GM21717 (cell line): ENCODE data around the gene TIGD3.

Experiments
- ATAC-seq: cut with Tn5 transposase; IDR thresholded peaks from one replicate; pipeline ENCODE4 v1.9.1; 2021; ENCODE audit warnings: mild to moderate bottlenecking, moderate library complexity; ENCODE audit not compliant: unreplicated experiment

The TIGD3 gene

GRCh38 chr11:65389294-65389980 is 34.9 kb downstream of the TIGD3 start:
- ATAC-seq = no peak

DNA sequence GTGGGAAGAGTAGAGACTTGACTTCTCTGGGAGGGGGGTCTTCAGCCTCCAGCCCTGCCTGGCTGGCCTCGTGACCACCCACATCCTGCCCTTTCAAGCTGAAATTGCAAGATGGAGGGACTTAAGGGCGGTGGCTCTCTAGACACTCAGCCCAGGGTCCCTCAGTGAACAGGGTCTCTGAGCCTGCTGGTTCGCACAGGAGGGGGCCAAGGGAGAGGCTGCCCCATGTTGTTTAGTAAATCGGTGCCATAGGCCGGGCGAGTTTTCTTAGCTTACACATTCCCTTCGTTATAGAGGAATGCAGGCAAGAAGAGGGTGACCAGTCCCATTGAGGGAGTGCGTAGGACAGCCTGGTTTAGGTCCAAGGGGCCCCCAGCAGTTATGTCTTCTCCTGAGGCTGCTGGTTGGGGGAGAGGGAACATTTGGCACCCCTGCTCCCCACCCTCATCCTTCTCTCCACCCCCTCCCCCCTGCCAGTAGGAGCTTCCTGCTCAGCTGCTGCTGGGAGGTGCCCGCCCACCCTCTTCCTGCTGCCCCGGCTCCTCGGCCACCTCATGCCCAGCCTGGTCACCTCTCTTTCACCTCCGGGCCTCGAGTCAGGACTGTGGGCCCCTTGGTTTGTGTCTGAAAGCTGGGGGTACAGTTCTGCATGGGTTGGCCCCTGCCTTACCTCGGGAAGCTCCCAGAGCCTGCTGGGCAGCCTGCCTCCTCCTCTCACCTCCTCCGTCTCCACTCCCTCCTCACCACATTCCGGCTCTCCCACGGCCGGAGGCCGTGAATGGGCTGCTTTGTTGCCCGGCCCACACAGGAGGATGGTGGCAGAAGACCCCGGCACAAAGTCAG is 35.8 kb downstream of the TIGD3 start:
- ATAC-seq = no peak

- ATAC-seq = no peak
Observed at GRCh38 chr11:65390996-65391395, 36.4 kb downstream of the TIGD3 start.

DNA sequence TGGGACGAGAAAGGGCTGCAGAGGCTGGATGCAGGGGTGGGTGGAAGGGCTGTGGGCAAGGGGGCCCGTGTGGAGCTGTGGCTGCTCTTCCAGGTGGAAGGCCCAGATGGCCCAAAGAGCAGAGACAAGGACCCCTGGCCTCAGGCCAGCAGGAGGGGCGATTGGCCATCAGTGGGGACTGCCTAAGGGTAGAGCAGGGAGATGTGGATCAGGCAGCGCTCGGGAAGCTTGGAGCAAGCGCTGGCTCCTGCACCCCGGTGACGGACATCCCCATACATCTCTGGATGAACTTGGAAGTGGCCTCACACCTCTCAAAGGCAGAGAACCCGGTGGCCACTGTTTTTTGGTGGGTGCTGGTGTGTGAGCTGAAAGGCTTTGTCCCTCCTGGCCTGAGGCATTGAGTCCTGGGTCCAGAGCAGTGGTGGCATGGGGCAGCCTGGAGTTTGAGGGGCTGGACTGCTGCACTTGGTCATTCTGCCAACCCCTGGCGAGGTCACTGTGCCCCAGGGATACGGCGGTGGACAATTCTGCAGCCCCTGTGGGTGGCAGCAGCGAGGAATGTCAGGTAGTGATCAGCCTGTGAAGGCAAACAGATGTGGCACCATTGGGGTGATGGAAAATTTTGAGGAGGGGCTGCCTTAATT is 37.8 kb downstream of the TIGD3 start:
- ATAC-seq = no peak

DNA sequence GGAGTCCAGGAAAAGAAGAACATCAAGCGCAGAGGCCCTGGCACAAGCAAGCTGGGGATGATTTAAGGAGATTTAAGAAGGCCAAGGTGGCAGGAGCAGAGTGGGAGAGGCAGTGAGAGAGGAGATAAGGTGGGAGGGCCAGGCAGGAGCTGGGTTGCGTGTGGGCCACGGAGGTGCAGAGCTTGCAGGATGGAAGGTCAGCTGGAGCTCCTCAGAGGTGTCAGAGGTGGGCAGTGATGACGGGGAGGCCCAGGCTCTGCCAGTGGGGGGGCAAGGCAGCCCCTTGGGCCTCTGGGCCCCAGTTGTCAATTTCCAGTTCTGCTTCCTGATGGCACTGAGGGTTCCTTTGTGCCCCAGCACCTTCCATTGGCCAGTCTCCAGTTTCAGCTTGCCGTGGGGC is 38.3 kb downstream of the TIGD3 start:
- no peak for ATAC-seq

DNA sequence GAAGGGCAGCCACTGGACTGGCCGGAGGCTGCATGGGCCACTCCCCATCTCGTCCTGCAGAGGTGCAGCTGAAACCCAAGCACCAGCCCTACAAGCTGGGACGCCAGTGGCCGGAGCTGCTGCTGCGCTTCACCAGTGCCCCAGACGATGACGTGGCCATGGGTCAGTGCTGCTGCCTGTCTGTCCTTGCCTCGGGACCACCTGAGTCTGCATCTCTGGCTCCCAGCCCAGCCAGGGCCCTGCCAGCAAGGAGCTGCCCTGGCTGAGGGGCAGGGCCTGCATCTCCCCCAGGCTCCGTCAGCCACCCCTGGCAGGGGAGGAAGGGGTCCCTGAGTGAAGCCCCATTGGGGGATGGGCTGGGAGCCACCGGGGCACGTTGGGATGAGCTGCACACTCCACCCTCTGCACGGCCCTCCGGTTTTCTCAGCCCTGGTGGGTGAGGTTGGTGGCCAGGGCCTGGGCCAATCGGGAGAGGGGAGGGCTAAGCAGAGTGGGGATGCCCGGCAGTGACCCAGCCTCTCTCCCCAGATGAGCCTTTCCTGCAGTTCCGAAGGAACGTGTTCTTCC is 39.0 kb downstream of the TIGD3 start:
- no peak for ATAC-seq

GRCh38 chr11:65394125-65394536 is 39.6 kb downstream of the TIGD3 start:
- ATAC-seq = no peak

GRCh38 chr11:65395961-65396530 is 41.5 kb downstream of the TIGD3 start:
- no peak for ATAC-seq

DNA sequence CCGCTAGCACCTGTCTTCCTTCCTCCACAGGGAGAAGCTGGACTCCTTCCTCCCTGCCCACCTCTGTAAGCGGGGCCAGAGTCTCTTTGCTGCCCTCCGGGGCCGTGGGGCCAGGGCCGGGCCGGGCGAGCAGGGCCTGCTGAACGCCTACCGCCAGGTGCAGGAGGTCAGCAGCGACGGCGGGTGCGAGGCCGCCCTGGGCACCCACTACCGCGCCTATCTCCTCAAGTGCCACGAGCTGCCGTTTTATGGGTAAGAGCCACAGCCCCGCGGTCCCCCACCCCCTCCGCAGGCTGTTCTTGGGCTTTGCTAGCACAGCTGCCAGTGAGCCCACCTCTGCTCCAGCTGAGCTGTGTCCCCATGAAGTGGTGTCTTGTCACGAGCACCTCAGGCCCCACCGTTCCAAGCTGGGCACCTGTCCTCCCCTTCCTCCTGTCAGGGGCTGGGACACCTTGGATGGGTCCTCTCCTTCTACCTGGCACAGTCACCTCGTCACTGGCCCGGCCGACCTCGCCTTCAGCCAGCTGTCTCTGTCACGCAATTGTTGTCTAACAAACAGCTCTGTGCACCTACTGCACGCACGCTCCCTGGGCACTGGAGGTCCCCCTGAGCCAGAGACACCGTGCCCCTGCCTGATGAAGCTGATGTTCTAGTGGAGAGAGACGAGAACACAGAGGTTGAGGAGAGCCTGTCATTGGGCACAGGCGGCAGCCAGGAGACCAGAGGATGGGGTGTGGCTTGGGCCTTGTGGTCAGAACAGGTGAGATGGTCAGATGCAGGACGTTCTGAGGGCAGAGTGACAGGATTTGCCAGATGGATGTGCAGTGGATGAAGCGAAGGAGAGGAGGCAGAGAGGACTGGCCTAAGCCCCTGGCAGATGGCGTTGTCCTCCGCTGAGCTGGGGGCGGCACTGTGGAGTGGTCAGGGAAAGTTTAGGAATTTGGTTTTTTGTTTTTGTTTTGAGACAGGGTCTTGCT is 42.5 kb downstream of the TIGD3 start:
- ATAC-seq = no peak

DNA sequence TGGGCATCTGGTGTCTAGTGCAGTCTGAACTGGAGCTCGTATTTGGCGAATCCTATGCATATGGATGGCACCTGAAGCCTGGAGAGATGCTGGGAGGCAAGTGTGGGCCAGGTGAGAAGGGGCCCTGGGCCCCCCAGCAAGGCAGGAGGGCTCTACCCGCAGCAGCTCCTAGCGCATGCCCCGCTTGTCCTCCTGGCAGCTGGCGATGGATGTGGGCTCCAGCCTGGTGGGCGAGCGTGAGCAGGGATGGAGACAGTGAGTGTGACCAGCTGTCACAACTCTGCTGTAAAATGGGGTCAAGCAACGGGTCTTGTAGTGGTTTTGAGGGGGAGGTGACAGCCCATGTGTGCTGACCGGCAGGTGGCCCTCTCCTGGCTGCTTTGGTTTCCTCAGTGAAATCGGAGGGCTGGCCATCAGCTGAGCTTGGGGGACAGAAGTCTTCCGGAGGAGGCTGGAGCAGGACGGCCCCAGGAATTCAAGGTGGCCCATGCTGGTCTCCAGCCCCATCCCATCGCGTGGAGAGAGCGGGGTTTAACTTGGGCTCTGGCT is 43.9 kb downstream of the TIGD3 start:
- ATAC-seq = no peak

- no peak for ATAC-seq
Observed at GRCh38 chr11:65399249-65399648, 44.7 kb downstream of the TIGD3 start.

DNA sequence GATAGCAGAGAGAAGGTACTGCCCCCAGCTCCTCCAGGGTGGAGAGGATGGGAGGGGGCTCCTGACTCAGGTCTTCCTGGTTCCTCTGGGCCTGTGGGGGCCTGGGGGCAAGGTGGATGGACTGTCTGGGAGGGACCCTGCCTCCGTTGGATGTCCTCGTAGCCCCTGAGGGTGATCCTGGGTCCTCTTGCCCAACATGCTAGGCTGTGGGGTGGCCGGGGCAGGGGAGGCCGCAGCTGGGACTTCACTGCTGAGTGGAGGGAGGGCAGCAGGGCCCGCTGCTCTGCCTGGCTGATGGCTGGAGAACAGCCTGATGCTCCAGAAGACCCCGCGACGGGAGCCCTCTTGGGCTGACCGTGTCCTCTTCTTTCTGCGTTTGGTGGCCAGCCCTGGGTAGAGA is 45.3 kb downstream of the TIGD3 start:
- no peak for ATAC-seq

DNA sequence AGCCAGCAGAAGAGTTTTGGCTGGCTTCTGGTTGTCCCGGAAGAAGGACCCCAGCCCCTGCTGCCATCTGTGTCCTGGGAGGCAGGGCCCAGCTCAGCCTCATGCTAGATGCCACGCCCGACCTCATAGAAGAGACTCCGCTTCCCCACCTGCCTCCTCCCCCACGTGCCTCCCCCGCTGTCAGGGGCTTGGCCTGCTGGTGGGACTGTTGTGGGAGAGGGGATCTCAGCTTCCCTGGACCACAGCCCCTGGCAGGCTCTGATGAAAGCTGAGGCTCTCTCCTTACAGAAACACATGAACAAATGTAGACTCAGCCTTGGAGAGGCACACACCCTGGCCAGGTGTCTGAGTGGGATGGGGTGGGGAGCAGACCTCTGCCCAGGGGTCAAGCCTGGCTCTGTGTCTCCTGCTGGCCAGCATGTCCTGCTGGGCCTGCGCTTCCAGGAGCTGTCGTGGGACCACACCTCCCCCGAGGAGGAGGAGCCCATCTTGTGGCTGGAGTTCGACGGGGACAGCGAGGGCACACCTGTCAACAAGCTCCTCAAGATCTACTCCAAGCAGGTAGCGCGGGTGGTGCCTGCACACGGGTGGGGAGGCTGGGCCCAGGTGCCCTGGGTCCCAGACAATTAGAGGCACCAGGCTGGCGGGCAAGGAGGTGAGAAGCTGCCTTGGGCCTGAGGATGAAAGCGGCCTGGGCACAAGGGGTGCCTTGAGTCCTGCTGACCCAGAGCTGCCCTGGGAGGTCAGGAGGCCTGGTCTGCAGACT is 45.9 kb downstream of the TIGD3 start:
- no peak for ATAC-seq

- no peak for ATAC-seq
Observed at GRCh38 chr11:65401073-65401802, 46.7 kb downstream of the TIGD3 start.

- ATAC-seq = no peak
Observed at GRCh38 chr11:65401803-65402248, 47.3 kb downstream of the TIGD3 start.

DNA sequence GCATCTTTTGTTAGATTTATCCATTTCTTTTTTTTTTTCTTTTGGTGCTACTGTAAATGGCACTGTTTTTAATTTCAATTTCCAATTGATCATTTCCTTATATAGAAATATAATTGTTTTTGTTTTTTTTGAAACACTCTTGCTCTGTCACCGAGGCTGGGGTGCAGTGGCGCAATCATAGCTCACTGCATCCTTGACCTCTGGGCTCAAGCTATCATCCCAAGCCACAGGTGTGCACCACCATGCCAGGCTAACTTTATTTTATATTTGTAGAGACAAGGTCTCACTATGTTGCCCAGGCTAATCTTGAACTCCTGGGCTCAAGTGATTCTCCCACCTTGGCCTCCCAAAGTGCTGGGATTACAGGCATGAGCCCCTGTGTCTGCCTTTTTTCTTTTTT is 48.2 kb downstream of the TIGD3 start:
- no peak for ATAC-seq

DNA sequence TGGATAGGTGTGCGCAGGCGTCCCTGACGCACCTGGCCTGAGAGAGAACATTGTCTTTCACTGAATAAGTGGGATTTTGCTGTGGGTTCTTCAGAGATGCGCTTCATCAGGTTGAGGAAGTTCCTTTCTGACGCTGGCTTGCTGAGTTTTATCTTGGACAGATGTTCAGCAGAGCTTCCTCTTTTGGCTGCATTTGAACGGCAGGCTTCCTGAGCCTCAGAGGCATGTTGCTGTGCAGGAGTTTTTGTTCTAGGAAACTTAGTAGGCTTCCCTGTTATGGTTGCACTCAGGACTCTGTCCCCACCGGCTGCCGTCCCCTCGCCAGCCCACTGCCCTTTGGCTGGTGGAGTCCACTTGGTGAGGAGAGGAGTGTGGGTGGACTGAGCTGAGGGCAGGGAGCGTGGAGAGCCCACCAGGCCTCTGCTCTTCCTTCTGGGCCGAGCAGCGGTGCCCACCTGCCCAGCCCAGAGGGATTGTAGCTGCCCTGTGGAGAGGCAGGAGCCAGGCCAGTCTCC is 49.1 kb downstream of the TIGD3 start:
- ATAC-seq = no peak

DNA sequence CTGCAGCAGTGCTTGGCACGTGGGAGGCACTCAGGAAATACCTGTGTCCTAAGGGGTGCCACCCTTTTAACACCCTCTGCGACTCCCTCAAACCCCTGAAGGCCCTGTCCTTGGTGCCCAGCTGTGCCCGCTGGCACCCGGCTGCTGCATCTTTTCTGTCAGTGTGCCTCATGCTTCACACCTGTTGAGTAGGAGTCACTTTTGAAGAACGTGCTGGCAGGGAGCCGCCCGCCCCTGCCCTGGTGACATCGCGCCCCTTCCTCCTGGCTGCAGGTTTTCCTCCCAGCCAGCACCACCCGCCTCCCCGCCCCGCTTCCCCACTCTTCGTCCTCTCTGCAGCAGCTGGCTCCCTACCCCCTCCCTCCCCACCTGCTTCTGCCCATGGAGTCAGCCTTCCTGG is 49.7 kb downstream of the TIGD3 start:
- ATAC-seq = no peak
